MG63 (cell line): ENCODE results near the gene ZNF608. TPM values are rescaled to one million over a fixed set of nuclear protein-coding genes. Genes with fewer than 3 reads are reported as not detected.

Source experiments
- DNase-seq: peaks from one replicate; pipeline ENCODE4 v3.0.0-alpha.2; 2020
- H3K27me3 ChIP-seq: fragments of 250-450 bp; sonication (Bioruptor Pico); 2 replicates; pipeline ENCODE4 v1.5.1; 2020; ENCODE audit warnings: mild to moderate bottlenecking, moderate library complexity
- H3K36me3 ChIP-seq: fragments of 250-450 bp; sonication (Bioruptor Pico); 2 replicates; pipeline ENCODE4 v1.5.1; 2020; ENCODE audit warnings: mild to moderate bottlenecking, moderate library complexity
- H3K4me3 ChIP-seq: fragments of 250-450 bp; sonication (Bioruptor Pico); 2 replicates; pipeline ENCODE4 v1.5.1; 2020; ENCODE audit warnings: mild to moderate bottlenecking, moderate library complexity
- H3K9me3 ChIP-seq: fragments of 250-450 bp; sonication (Bioruptor Pico); 2 replicates; pipeline ENCODE4 v1.5.1; 2020; ENCODE audit warnings: mild to moderate bottlenecking, moderate library complexity
- total RNA-seq: library from RNA; depleted of rRNA; stranded (reverse); fragments of >200 nt; shearing (Covaris generic); gene quantifications from 2 replicates; pipeline ENCODE4 v1.2.3, GENCODE V29; 2014; ENCODE audit warnings: low replicate concordance

The ZNF608 gene
- total RNA-seq, 1 experiment from 2014 or later, result 7.5 TPM

GRCh38 chr5:124732428-124733328, 13.8 kb downstream of the ZNF608 start:
- no peaks in the 10 kb centered on the region for H3K9me3 ChIP-seq
- H3K36me3 ChIP-seq, result no peaks in the 10 kb centered on the region
- no peak for DNase-seq
- no peaks in the 10 kb centered on the region for H3K27me3 ChIP-seq
- H3K4me3 ChIP-seq, result no peak overlapping the region

- Histone ChIP-seq H3K9me3 (no peaks in the 10 kb centered on the region), H3K4me3 (no peak overlapping the region), H3K36me3 (no peaks in the 10 kb centered on the region), H3K27me3 (no peaks in the 10 kb centered on the region)
- DNase-seq, result no peak
These were observed 16.1 kb downstream of the ZNF608 start for GRCh38 chr5:124730381-124730780.

GRCh38 chr5:124729720-124730359, 16.6 kb downstream of the ZNF608 start:
- Histone ChIP-seq H3K27me3 (no peaks in the 10 kb centered on the region), H3K4me3 (no peak overlapping the region), H3K9me3 (no peaks in the 10 kb centered on the region), H3K36me3 (no peaks in the 10 kb centered on the region)
- DNase-seq, result no peak

DNA sequence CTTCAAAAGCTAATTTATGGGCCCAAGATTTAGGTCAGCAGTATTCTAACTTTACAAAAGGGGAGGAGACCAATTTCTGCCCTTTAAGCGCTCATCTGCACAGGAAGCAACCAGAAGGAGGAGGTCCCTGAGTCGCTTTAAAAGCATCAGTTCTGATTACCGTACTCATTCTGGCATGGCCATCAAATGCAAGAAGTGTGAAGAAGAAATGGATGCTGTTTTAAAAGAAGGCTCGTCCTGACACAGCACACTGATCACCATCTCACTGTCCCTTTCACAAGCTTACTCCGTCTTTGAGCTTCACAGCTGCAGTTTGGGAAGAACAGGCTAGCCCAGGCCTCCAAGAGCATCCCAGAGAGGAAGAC, 17.5 kb downstream of the ZNF608 start:
- H3K27me3 ChIP-seq, result no peaks in the 10 kb centered on the region
- no peaks in the 10 kb centered on the region for H3K9me3 ChIP-seq
- no peak for DNase-seq
- H3K4me3 ChIP-seq, result no peak overlapping the region
- no peaks in the 10 kb centered on the region for H3K36me3 ChIP-seq

DNA sequence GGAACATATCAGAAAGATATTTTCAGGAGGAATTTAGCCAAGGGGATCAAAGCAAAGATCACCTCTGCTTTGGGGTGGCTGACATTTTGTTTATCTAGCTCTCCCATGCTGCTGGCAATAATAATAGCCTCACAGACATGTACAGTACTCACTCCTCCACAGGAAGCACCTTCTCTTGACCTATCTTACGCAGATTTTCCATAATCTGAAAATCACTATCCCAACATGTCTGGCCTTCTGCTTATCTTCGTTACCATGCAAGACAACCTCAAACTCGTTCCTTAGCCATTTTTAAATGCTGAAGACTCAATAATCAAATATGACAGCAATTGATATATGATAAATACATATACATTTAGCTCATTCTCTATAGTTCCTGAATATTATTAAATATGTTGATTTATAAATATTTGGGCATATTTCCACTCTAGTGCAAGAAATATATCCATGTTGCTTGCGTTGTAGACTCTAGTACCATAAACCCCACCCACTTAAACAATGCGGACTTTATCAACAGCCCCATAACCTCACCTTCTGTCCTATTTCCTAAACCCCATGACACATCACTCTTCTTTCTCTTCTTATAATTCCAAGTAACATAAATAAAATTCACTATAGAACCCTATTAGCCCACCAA, 18.0 kb downstream of the ZNF608 start:
- no peak overlapping the region for H3K4me3 ChIP-seq
- H3K27me3 ChIP-seq, result no peaks in the 10 kb centered on the region
- H3K9me3 ChIP-seq, result no peaks in the 10 kb centered on the region
- H3K36me3 ChIP-seq, result no peaks in the 10 kb centered on the region
- DNase-seq, result no peak

DNA sequence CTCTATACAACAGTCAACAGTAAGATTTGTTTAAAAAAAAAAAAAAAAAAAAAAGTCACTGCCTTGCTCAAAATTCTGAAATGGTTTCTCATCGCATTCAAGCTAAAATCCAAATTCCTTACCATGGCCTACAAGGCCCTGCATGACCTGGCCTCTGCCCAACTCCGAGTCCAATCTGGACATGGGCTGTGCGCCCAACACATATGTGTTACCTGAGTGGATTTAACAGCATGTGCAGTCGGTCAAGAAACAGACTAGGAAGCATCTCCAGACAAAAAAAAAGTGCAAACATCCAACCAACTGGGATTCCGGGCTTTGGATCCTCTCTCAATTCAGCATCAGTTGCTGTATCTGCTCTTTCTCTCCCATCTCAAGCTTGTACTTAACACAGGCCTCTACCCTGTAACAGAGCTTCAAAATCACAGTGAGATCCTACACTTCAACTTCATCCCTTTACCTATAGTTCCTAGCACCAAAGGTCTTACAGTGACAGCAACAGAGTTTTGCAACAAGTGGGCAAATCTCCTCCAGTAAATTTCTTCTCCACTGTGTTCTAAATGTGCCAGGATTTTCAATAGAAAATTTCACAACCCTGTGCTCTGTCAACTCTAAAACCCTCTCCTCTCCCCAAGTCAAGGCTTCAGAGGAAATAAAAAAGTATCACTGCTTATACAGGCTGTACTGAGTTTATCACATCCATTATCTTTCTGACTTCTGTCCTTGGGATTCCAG, 19.6 kb downstream of the ZNF608 start:
- Histone ChIP-seq H3K9me3 (no peaks in the 10 kb centered on the region), H3K4me3 (no peak overlapping the region), H3K36me3 (no peaks in the 10 kb centered on the region), H3K27me3 (no peaks in the 10 kb centered on the region)
- DNase-seq, result no peak

DNA sequence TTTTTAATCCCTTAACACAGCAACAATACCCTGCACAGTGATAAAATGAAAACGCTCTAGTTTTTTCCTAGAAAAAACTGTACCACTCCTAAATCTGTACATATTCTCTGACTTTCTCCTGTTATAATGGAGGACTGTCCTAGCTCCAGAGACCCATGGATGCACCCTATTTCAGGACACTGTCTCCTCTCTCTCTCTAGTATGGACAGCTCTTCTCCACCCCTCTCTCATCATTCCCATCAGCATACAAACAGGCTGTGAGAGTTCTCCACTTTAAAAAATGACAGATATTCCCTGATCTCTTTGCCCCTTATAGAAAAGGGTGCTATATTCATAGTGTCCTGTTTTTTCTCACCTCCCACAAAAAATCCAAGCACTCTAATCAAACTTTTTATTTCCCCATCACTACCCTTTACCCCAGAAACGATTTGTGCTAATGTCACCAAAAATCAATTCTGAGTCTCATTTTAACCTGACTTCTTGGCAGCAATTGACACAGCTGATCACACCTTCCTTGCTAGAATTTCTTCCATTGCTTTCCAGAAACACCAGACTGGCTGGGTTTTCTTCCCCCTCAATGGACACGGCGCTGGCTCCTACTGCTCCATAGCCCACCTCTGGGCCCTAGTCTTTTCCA, 20.7 kb downstream of the ZNF608 start:
- Histone ChIP-seq H3K27me3 (no peaks in the 10 kb centered on the region), H3K36me3 (no peaks in the 10 kb centered on the region), H3K4me3 (no peak overlapping the region), H3K9me3 (no peaks in the 10 kb centered on the region)
- DNase-seq, result no peak

GRCh38 chr5:124725040-124725434, 21.4 kb downstream of the ZNF608 start:
- Histone ChIP-seq H3K27me3 (no peaks in the 10 kb centered on the region), H3K9me3 (no peaks in the 10 kb centered on the region), H3K4me3 (no peak overlapping the region), H3K36me3 (no peaks in the 10 kb centered on the region)
- DNase-seq, result no peak

DNA sequence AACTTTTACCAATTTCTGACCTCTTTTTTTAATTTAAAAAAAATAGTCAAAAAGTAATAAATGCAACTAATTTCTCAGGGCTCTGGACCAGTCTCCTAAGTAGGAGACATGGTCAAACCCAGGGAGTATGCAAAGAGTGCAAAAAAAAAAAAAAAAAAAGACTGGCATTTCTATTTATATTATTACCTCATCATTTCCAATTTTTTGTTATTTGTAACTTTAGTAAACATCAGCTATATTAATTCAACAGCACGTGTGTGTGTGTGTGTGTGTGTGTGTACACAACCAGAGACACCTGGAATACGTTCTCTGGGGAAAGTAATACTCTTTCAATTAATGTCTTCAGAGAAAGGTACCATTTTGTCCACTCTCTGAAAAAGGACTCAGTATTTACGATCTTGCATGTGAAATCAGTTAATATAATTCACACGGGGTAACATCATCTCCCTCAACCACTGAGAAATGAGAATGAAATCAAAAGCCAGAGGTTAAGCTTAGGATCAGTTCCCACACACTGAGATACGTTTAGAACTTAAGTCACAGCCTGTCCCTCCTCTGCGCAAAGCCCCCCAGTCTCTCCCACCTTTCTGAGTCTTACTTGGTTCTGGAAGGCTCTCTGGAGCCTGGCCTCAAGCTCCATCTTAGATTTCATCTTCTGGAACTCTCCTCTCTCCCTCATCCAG, 21.9 kb downstream of the ZNF608 start:
- DNase-seq, result no peak
- Histone ChIP-seq H3K36me3 (no peaks in the 10 kb centered on the region), H3K27me3 (no peaks in the 10 kb centered on the region)

DNA sequence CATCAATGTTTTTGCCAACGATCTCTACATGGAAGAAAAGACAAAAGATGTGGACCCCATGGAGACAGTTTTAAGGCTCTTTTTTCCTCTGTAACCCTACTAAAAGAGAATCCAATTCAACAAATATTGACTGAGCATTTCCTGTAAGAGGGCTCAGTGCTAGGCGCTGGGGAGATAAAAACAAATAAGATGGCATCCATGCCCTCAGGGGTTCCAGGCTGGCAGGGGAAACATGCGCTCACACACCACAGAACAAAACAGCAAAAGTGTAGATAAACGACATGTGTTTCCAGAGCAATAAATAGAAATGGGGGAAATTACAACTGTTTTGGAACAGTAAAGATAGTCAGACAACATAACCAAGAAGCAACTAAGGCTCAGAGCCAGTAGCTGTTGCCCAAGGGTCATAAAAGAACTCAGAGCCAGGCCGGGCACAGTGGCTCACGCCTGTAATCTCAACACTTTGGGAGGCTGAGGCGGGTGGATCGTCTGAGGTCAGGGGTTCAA, 25.2 kb downstream of the ZNF608 start:
- Histone ChIP-seq H3K36me3 (no peaks in the 10 kb centered on the region), H3K27me3 (no peaks in the 10 kb centered on the region), H3K4me3 (no peak overlapping the region), H3K9me3 (no peaks in the 10 kb centered on the region)
- no peak for DNase-seq

More for the DNA sequence above, 21.9 kb downstream of the ZNF608 start:
- no peaks in the 10 kb centered on the region for H3K9me3 ChIP-seq
- H3K4me3 ChIP-seq, result no peak overlapping the region

DNA sequence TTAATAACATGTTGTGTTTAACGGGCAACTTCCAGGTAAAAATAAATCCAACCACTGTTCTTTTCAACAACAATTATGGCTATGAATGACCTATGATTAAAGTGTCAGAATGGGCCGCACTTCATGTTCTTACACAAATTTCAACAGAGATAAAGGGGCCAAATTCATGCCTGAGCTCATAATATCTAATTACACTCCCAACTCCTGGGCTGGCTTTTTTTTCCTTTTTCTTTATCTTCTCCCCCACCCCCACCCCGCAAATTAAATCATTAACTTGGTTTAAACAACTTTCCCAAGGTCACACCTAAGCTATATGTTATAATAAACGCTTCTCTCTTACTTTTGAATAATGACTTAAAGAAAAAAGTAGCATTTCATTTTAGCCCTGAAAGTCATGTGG, 25.8 kb downstream of the ZNF608 start:
- Histone ChIP-seq H3K4me3 (no peak overlapping the region), H3K9me3 (no peaks in the 10 kb centered on the region), H3K27me3 (no peaks in the 10 kb centered on the region), H3K36me3 (no peaks in the 10 kb centered on the region)
- no peak for DNase-seq

- H3K4me3 ChIP-seq, result no peak overlapping the region
- H3K27me3 ChIP-seq, result no peaks in the 10 kb centered on the region
- DNase-seq, result no peak
- no peaks in the 10 kb centered on the region for H3K36me3 ChIP-seq
- no peaks in the 10 kb centered on the region for H3K9me3 ChIP-seq
These were observed 27.1 kb downstream of the ZNF608 start for GRCh38 chr5:124719113-124719967.

DNA sequence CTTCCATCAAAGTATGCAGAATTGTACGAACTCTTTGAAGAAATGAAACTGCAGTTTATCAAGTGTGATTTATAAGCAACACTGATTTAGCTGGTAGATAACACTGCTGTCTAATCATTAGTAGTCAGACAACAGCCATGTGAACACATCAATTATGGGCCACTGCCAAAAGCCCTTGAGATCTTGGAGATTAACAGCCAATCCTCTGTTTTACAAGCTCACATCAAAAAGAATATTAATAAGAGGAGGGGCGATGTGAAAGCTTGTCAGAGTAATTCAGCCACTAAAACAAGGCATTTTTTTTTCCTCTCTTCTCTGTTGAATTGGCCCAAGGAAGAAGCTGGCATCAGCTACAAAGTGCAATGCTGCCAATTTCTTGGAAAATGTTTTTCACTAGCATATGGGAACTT, 28.1 kb downstream of the ZNF608 start:
- no peaks in the 10 kb centered on the region for H3K27me3 ChIP-seq
- H3K36me3 ChIP-seq, result no peaks in the 10 kb centered on the region
- peak; percentile 39 for DNase-seq
- H3K9me3 ChIP-seq, result no peaks in the 10 kb centered on the region
- no peak overlapping the region for H3K4me3 ChIP-seq

DNA sequence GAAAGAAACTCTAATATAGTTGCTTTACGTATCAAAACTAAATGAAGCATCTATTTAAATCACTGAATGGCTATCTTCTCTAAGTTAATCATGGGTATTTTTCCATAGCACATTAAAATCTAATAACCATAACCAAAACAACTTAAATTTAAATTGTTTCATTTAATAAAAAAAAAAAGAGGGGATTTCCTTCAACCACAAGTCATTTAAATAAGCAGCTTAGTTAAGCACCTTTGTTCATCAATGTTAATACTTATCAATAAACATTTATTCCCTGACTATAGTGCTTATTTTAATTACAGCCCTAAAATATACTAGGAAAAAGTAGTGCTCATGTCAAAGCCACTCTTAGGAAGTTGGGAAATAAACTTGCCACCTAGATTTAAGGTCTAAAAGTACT, 30.3 kb downstream of the ZNF608 start:
- DNase-seq, result no peak
- Histone ChIP-seq H3K27me3 (no peaks in the 10 kb centered on the region), H3K36me3 (no peaks in the 10 kb centered on the region), H3K4me3 (no peak overlapping the region), H3K9me3 (no peaks in the 10 kb centered on the region)

GRCh38 chr5:124714910-124715309, 31.5 kb downstream of the ZNF608 start:
- DNase-seq, result no peak
- Histone ChIP-seq H3K36me3 (no peaks in the 10 kb centered on the region), H3K4me3 (no peak overlapping the region)

More at GRCh38 chr5:124714910-124715309, 31.5 kb downstream of the ZNF608 start:
- Histone ChIP-seq H3K9me3 (no peaks in the 10 kb centered on the region), H3K27me3 (no peaks in the 10 kb centered on the region)
